ENCODE results near the gene SLC49A4.

- TF ChIP-seq CTCF (IDR thresholded peaks at IDR 0.05): no peak
- TF ChIP-seq POLR2A (IDR thresholded peaks at IDR 0.05): no peak
Measured at GRCh38 chr3:122758877-122759560, 35.9 kb upstream of the SLC49A4 start.

Measured in esophagus squamous epithelium (tissue), 4 donors.